GM12872 (cell line): ENCODE results near the gene PKM.

ENCODE experiments used
- TF ChIP-seq, protein P1 (sequence below): IDR thresholded peaks from 3 replicates; pipeline ENCODE4 v1.5.1; 2011; ENCODE audit warnings: low read depth, mild to moderate bottlenecking, low read length, moderate library complexity; ENCODE audit not compliant: insufficient read depth

The PKM gene

GRCh38 chr15:72180761-72181324, 50.1 kb downstream of the PKM start:
- TF ChIP-seq, protein P1, sequence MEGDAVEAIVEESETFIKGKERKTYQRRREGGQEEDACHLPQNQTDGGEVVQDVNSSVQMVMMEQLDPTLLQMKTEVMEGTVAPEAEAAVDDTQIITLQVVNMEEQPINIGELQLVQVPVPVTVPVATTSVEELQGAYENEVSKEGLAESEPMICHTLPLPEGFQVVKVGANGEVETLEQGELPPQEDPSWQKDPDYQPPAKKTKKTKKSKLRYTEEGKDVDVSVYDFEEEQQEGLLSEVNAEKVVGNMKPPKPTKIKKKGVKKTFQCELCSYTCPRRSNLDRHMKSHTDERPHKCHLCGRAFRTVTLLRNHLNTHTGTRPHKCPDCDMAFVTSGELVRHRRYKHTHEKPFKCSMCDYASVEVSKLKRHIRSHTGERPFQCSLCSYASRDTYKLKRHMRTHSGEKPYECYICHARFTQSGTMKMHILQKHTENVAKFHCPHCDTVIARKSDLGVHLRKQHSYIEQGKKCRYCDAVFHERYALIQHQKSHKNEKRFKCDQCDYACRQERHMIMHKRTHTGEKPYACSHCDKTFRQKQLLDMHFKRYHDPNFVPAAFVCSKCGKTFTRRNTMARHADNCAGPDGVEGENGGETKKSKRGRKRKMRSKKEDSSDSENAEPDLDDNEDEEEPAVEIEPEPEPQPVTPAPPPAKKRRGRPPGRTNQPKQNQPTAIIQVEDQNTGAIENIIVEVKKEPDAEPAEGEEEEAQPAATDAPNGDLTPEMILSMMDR: no peak

GRCh38 chr15:72179950-72180581, 50.9 kb downstream of the PKM start:
- TF ChIP-seq, protein P1: no peak

- TF ChIP-seq, protein P1: no peak
These were observed 51.9 kb downstream of the PKM start for GRCh38 chr15:72178976-72179585.

DNA sequence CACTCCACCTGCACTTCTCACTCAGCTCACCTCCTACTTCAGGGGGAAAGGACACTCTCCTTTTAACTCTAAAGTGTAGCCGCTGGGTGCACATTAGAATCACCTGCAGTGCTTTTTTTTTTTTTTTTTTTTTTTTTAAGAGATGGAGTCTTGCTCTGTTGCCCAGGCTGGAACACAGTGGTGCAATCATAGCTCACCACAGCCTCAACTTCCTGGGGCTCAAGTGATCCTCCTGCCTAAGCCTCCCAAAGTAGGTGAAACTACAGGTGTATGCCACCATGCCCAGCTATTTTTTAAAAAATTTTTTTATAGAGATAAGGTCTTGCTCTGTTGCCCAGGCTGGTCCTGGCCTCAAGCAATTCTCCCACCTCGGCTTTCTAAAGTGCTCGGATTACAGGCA, 54.2 kb downstream of the PKM start:
- TF ChIP-seq, protein P1: no peak

DNA sequence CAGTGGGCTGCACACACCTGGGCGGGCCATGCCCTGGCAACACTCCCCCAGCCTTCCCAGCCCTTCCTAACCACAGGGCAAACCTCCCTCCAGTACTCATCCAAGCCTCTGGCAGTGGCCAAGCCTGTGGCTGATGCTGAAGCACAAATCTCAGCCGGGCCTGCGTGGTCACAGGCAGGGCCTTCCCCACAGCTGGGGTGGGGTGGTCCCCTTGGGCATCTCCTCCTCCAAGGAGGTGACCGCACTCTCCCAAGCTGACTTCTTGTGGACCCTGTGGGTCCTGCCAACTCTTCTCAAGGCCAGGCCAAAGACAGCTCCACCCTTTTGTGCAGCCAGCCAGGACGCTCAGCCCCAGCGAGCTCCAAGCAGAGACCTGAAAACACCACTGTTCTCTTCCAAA, 54.8 kb downstream of the PKM start:
- TF ChIP-seq, protein P1: no peak

- TF ChIP-seq, protein P1: no peak
These were observed 55.6 kb downstream of the PKM start for GRCh38 chr15:72175186-72176044.

- TF ChIP-seq, protein P1: no peak
These were observed 56.3 kb downstream of the PKM start for GRCh38 chr15:72174551-72175165.
